HEK293 (cell line): ENCODE measurements around the gene ARPC2.

Experiments
- YY2 ChIP-seq: fragments of 450-650 bp; formaldehyde crosslinking; IDR thresholded peaks from 2 replicates; pipeline ENCODE4 v1.5.1; 2016; ENCODE audit warnings: missing biosample characterization, missing genetic modification characterization
- ZBTB26 ChIP-seq: fragments of 450-650 bp; formaldehyde crosslinking; optimal IDR thresholded peaks from 2 replicates; pipeline ENCODE3; 2016; ENCODE audit warnings: missing biosample characterization, mild to moderate bottlenecking, missing genetic modification characterization
- ZBTB49 ChIP-seq: fragments of 450-650 bp; formaldehyde crosslinking; IDR thresholded peaks from 2 replicates; pipeline ENCODE4 v1.5.1; 2016; ENCODE audit warnings: missing biosample characterization, missing genetic modification characterization, low read depth
- ZNF155 ChIP-seq: fragments of 450-650 bp; formaldehyde crosslinking; IDR thresholded peaks from 2 replicates; pipeline ENCODE4 v1.5.1; 2016; ENCODE audit warnings: missing biosample characterization, missing genetic modification characterization
- ZNF830 ChIP-seq: fragments of 450-650 bp; IDR thresholded peaks from 2 replicates; pipeline ENCODE4 v1.5.0; 2018; ENCODE audit warnings: missing biosample characterization, missing genetic modification characterization, low read depth, mild to moderate bottlenecking, moderate library complexity
- TF ChIP-seq, protein P1 (sequence below): fragments of 450-650 bp; formaldehyde crosslinking; IDR thresholded peaks from 2 replicates; pipeline ENCODE4; 2016; ENCODE audit warnings: missing biosample characterization, missing genetic modification characterization
- TF ChIP-seq, protein P2 (sequence below): fragments of 450-650 bp; formaldehyde crosslinking; IDR thresholded peaks from 2 replicates; pipeline ENCODE4 v1.5.1; 2016; ENCODE audit warnings: missing biosample characterization, missing genetic modification characterization

DNA sequence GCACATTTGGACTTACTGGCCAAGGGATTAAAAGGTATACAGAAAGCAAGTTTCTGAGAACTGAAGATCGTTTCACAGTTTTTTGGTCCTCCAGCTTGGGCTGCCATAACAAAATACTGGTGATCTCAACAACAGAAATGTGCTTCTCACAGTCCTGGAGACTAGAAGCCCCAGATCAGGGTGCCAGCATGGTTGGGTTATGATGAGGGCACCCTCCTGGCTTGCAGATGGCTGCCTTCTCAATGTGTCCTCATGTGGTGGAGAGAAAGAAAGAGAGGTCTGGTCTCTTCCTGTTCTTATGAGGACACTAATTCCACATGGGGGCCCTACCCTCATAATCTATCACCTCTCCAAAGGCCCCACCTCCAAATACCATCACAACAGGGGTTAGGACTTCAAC, 30.1 kb upstream of the ARPC2 start:
- TF ChIP-seq, protein P1, sequence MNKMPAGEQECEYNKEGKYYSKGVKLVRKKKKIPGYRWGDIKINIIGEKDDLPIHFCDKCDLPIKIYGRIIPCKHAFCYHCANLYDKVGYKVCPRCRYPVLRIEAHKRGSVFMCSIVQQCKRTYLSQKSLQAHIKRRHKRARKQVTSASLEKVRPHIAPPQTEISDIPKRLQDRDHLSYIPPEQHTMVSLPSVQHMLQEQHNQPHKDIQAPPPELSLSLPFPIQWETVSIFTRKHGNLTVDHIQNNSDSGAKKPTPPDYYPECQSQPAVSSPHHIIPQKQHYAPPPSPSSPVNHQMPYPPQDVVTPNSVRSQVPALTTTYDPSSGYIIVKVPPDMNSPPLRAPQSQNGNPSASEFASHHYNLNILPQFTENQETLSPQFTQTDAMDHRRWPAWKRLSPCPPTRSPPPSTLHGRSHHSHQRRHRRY: no peak
- no peak for TF ChIP-seq ZNF155
- TF ChIP-seq, protein P2, sequence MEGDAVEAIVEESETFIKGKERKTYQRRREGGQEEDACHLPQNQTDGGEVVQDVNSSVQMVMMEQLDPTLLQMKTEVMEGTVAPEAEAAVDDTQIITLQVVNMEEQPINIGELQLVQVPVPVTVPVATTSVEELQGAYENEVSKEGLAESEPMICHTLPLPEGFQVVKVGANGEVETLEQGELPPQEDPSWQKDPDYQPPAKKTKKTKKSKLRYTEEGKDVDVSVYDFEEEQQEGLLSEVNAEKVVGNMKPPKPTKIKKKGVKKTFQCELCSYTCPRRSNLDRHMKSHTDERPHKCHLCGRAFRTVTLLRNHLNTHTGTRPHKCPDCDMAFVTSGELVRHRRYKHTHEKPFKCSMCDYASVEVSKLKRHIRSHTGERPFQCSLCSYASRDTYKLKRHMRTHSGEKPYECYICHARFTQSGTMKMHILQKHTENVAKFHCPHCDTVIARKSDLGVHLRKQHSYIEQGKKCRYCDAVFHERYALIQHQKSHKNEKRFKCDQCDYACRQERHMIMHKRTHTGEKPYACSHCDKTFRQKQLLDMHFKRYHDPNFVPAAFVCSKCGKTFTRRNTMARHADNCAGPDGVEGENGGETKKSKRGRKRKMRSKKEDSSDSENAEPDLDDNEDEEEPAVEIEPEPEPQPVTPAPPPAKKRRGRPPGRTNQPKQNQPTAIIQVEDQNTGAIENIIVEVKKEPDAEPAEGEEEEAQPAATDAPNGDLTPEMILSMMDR: no peak
- no peak for TF ChIP-seq ZNF830 (tag by site-specific recombination)
- TF ChIP-seq YY2: no peak
- TF ChIP-seq ZBTB49 (tag by site-specific recombination): no peak
- no peak for TF ChIP-seq ZBTB26 (tag by site-specific recombination)
